RPMI7951 (cell line): Measurements from ENCODE around the gene PTPRN2. TPM values are rescaled to one million over a fixed set of nuclear protein-coding genes. Genes with fewer than 3 reads are reported as not detected.
"Not testable (repeated sequence)": the region's sequence is repeated elsewhere in the genome, so short reads cannot be mapped to it uniquely, and the experiment has no call there.

ENCODE experiments used
- DNase-seq: peaks from one replicate; pipeline ENCODE4 v3.0.0-alpha.2; 2012; ENCODE audit warnings: low read depth
- total RNA-seq: library from RNA; depleted of rRNA; stranded (reverse); fragments of >200 nt; shearing (Covaris generic); gene quantifications from 2 replicates; pipeline ENCODE4 v1.2.3, GENCODE V29; 2014

PTPRN2 gene
- total RNA-seq, 1 experiment from 2014 or later = 9.0 TPM

GRCh38 chr7:158366916-158367633 lies 220.5 kb downstream of the PTPRN2 start:
- no peak for DNase-seq

GRCh38 chr7:158366346-158366745 lies 221.3 kb downstream of the PTPRN2 start:
- no peak for DNase-seq

- DNase-seq = no peak
Measured at GRCh38 chr7:158365267-158365666, 222.4 kb downstream of the PTPRN2 start.

GRCh38 chr7:158364451-158364850 lies 223.2 kb downstream of the PTPRN2 start:
- DNase-seq = no peak

- no peak for DNase-seq
Measured at GRCh38 chr7:158362912-158363905, 224.4 kb downstream of the PTPRN2 start.

GRCh38 chr7:158362001-158362400 lies 225.6 kb downstream of the PTPRN2 start:
- DNase-seq = no peak

GRCh38 chr7:158361326-158361946 lies 226.2 kb downstream of the PTPRN2 start:
- DNase-seq = no peak

- DNase-seq = no peak
Measured at GRCh38 chr7:158358926-158359645, 228.5 kb downstream of the PTPRN2 start.

- no peak for DNase-seq
Measured at GRCh38 chr7:158357898-158358821, 229.5 kb downstream of the PTPRN2 start.

- no peak for DNase-seq
Measured at GRCh38 chr7:158357106-158357897, 230.3 kb downstream of the PTPRN2 start.

GRCh38 chr7:158356454-158356853 lies 231.2 kb downstream of the PTPRN2 start:
- DNase-seq = no peak

GRCh38 chr7:158355456-158356065 lies 232.1 kb downstream of the PTPRN2 start:
- peak; percentile 37 for DNase-seq

- DNase-seq = no peak
Measured at GRCh38 chr7:158354861-158355260, 232.8 kb downstream of the PTPRN2 start.

- peak; percentile 46 for DNase-seq
Measured at GRCh38 chr7:158353606-158354570, 233.7 kb downstream of the PTPRN2 start.

- DNase-seq = not testable (repeated sequence)
Measured at GRCh38 chr7:158351899-158352729, 235.5 kb downstream of the PTPRN2 start.

- no peak for DNase-seq
Measured at GRCh38 chr7:158351481-158351880, 236.1 kb downstream of the PTPRN2 start.

- DNase-seq = no peak
Measured at GRCh38 chr7:158351051-158351450, 236.6 kb downstream of the PTPRN2 start.
